ENCODE data around the gene AVPR2. TPM values are rescaled to one million over a fixed set of nuclear protein-coding genes. Genes with fewer than 3 reads are reported as not detected.

The AVPR2 gene
- total RNA-seq (not detected in 2 replicates), polyA plus RNA-seq (not detected in 2 replicates), polyA minus RNA-seq (ENCODE audit: low replicate concordance) (not detected in 2 replicates)
- polyA plus RNA-seq (2012), result not detected in 2 replicates

GRCh38 chrX:153903991-153904957 is at the start of gene AVPR2:
AVPR2 (plus strand) TSS chrX:153904673; CDS start chrX:153905146, 473 bp downstream.
- Histone ChIP-seq H4K20me1 (ENCODE audit: control insufficient read depth, extremely low read depth, insufficient read depth, low read length) (no peaks in the 10 kb centered on the region), H3K4me3 (replicated peaks in 1 of 4; ENCODE audit: control extremely low read depth in 1 of 4, insufficient read depth in 1 of 4, low read depth in 3 of 4, low read length in 4 of 4) (no peak within 1 kb of the TSS), H3K9me3 (ENCODE audit: control insufficient read depth, insufficient read depth, low read depth, low read length) (no peaks in the 10 kb centered on the region), H2AFZ (ENCODE audit: low read length) (no peak within 1 kb of the TSS), H3K4me2 (ENCODE audit: extremely low read depth, insufficient read depth, low read length) (no peak within 1 kb of the TSS), H3K79me2 (ENCODE audit: control insufficient read depth, insufficient read depth, low read length) (no peaks in the 10 kb centered on the region), H3K27me3 (ENCODE audit: control insufficient read depth, insufficient read depth, low read length) (no peaks in the 10 kb centered on the region), H3K4me1 (ENCODE audit: control insufficient read depth, extremely low read depth, insufficient read depth, low read length) (peaks cover 3% of the 10 kb centered on the region), H3K27ac (ENCODE audit: insufficient read depth, low read length) (no peak within 1 kb of the TSS), H3K9ac (ENCODE audit: insufficient read depth, low read length) (no peak within 1 kb of the TSS), H3K36me3 (ENCODE audit: control insufficient read depth, insufficient read depth, low read length) (no peaks in the 10 kb centered on the region)
- TF ChIP-seq CTCF (conservative IDR thresholded peaks at IDR 0.05 in 1 of 2, IDR thresholded peaks at IDR 0.05 in 1 of 2; ENCODE audit: low read depth in 1 of 2, low read length in 2 of 2) (no peak), EZH2 (IDR thresholded peaks at IDR 0.05; ENCODE audit: low read length, missing control alignments) (no peak)
- DNase-seq (ENCODE audit: low read depth in 2 of 2), result no peak

DNA sequence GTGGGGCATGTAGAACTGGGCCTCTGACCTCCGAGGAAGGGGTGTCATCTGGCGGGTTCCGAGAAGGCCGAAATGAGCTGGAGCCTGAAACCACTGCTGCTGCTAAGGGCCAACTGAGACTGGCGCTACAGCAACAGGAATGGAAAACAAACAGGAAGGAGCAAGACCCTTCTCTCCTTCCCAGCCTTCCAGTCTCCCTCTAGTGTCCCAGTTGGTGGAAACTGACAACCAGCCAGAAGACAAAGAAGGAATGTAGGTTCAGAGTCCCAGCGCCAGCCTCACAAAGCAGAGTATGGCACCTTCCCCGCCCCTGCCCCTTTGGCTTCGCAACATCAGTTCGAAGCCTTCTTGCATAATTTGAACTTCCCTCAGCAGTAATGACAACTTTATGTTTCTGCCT is 49.8 kb upstream of the AVPR2 start:
- no peak for DNase-seq (ENCODE audit: low read depth in 2 of 2)
- no peak overlapping the region for H2AFZ ChIP-seq (ENCODE audit: low read length)
- H3K79me2 ChIP-seq (ENCODE audit: control insufficient read depth, insufficient read depth, low read length), result no peaks in the 10 kb centered on the region
- H3K36me3 ChIP-seq (ENCODE audit: control insufficient read depth, insufficient read depth, low read length), result no peaks in the 10 kb centered on the region
- H3K27me3 ChIP-seq (ENCODE audit: control insufficient read depth, insufficient read depth, low read length), result no peaks in the 10 kb centered on the region
- no peaks in the 10 kb centered on the region for H4K20me1 ChIP-seq (ENCODE audit: control insufficient read depth, extremely low read depth, insufficient read depth, low read length)
- TF ChIP-seq EZH2 (IDR thresholded peaks at IDR 0.05; ENCODE audit: low read length, missing control alignments) (no peak), CTCF (conservative IDR thresholded peaks at IDR 0.05 in 1 of 2, IDR thresholded peaks at IDR 0.05 in 1 of 2; ENCODE audit: low read depth in 1 of 2, low read length in 2 of 2) (no peak)
- H3K4me1 ChIP-seq (ENCODE audit: control insufficient read depth, extremely low read depth, insufficient read depth, low read length), result no peaks in the 10 kb centered on the region
- no peaks in the 10 kb centered on the region for H3K9me3 ChIP-seq (ENCODE audit: control insufficient read depth, insufficient read depth, low read depth, low read length)
- H3K4me3 ChIP-seq (replicated peaks in 1 of 4; ENCODE audit: control extremely low read depth in 1 of 4, insufficient read depth in 1 of 4, low read depth in 3 of 4, low read length in 4 of 4), result no peak overlapping the region
- H3K4me2 ChIP-seq (ENCODE audit: extremely low read depth, insufficient read depth, low read length), result no peak overlapping the region
- no peak overlapping the region for H3K9ac ChIP-seq (ENCODE audit: insufficient read depth, low read length)
- no peak overlapping the region for H3K27ac ChIP-seq (ENCODE audit: insufficient read depth, low read length)

GRCh38 chrX:153857348-153857903 is 47.0 kb upstream of the AVPR2 start:
- H3K27me3 ChIP-seq (ENCODE audit: control insufficient read depth, insufficient read depth, low read length), result no peaks in the 10 kb centered on the region
- no peaks in the 10 kb centered on the region for H3K4me1 ChIP-seq (ENCODE audit: control insufficient read depth, extremely low read depth, insufficient read depth, low read length)
- H4K20me1 ChIP-seq (ENCODE audit: control insufficient read depth, extremely low read depth, insufficient read depth, low read length), result no peaks in the 10 kb centered on the region
- H2AFZ ChIP-seq (ENCODE audit: low read length), result no peak overlapping the region
- no peak overlapping the region for H3K27ac ChIP-seq (ENCODE audit: insufficient read depth, low read length)
- TF ChIP-seq CTCF (conservative IDR thresholded peaks at IDR 0.05 in 1 of 2, IDR thresholded peaks at IDR 0.05 in 1 of 2; ENCODE audit: low read depth in 1 of 2, low read length in 2 of 2) (no peak), EZH2 (IDR thresholded peaks at IDR 0.05; ENCODE audit: low read length, missing control alignments) (no peak)
- H3K4me3 ChIP-seq (replicated peaks in 1 of 4; ENCODE audit: control extremely low read depth in 1 of 4, insufficient read depth in 1 of 4, low read depth in 3 of 4, low read length in 4 of 4), result no peak overlapping the region
- H3K9ac ChIP-seq (ENCODE audit: insufficient read depth, low read length), result no peak overlapping the region
- DNase-seq (ENCODE audit: low read depth in 2 of 2), result no peak
- H3K79me2 ChIP-seq (ENCODE audit: control insufficient read depth, insufficient read depth, low read length), result no peaks in the 10 kb centered on the region
- H3K9me3 ChIP-seq (ENCODE audit: control insufficient read depth, insufficient read depth, low read depth, low read length), result no peaks in the 10 kb centered on the region
- H3K36me3 ChIP-seq (ENCODE audit: control insufficient read depth, insufficient read depth, low read length), result no peaks in the 10 kb centered on the region
- no peak overlapping the region for H3K4me2 ChIP-seq (ENCODE audit: extremely low read depth, insufficient read depth, low read length)

Measured in fibroblast of lung (primary cell).